ENCODE data around the gene ZBED4. TPM values are rescaled to one million over a fixed set of nuclear protein-coding genes. Genes with fewer than 3 reads are reported as not detected.
A peak's percentile ranks its signal among the peaks of the same experiment; 100 is the strongest.

The ZBED4 gene
- total RNA-seq, 1 donor from 2014 or later: 14.3 TPM

DNA sequence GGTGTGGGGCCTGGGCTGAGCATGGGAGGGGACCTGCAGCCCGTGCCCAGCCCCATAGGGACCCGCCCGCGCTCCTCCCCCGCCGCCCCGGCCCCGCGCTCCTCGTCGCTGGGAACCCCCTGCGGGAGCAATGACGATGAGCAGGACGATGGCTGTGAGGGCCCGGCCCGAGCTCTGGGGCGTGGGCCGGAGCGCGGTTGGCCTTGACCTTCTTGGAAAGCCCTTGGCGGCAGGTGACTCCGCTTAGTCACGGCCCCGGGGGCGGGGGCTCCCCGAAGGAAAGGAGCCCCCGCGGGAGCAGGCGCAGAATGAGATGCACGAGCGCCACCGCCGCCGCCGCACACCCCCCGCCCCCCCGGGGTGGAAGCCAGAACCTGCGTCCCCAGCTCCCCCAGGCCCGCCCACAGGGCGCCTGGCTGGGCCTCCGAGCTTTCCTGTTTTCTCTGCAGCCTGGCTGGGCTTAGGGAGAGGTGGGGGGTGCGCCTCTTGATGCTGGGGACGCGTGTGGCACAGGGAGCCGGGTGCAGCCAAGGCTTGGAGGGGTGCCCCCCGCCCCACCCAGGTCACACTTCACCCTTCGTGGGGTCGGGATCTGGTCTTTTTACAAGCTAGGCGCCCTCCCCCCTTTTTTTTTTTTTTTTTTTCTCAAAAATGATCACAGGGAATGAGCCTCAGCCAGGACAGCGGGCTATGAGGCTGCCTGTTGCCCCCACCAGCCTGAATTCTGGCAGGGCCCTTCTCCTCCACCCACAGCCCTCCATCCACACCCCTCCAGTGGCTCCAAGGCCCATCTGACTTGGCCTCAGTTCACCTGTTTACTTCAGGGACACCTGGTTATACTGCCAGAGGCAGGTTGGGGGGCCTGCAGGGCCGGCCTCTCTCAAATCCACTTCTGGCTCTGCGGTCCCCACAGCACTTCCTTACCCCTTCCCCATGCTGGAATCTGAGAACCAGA, 82.7 kb downstream of the ZBED4 start:
- peak; percentile 91 for DNase-seq (ENCODE audit: low read depth, low spot score)

DNA sequence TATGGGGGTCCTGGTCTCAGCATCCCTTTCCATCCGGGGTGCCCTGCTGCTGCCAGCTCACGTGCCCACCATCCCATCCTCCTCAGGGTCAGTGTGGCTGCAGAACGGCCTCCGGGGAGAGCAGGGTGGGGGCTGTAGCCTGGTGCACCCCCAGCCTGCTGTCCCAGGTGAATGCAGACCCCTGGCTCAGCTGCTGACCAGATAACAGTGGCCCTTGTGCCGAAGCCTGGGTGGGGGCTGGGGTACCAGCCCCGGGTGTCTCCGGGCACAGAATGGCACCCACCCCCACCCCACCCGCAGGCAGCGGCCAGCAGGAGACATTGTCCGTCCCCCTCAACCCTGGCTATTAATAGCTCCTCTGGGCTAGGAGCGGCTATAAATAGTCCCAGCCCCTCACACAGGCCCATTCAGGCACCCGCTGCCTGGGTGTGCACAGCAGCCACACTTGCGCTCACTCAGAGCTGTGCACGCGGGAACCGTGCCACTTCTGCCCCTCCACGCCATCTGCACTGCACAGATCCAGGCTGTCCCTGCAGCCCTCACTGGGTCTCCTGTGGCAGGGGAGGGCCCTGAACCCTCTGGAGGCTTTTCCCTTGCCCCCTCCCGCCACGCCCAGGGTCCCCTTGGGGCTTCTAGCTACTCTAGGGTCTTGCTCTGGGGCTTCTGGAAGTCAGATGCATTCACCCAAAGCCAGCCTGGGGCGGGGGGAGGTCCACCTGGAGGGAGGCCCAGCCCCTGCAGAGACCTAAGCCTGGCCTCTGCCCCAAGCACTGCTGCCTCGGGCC, 83.5 kb downstream of the ZBED4 start:
- no peak for DNase-seq (ENCODE audit: low read depth, low spot score)

DNA sequence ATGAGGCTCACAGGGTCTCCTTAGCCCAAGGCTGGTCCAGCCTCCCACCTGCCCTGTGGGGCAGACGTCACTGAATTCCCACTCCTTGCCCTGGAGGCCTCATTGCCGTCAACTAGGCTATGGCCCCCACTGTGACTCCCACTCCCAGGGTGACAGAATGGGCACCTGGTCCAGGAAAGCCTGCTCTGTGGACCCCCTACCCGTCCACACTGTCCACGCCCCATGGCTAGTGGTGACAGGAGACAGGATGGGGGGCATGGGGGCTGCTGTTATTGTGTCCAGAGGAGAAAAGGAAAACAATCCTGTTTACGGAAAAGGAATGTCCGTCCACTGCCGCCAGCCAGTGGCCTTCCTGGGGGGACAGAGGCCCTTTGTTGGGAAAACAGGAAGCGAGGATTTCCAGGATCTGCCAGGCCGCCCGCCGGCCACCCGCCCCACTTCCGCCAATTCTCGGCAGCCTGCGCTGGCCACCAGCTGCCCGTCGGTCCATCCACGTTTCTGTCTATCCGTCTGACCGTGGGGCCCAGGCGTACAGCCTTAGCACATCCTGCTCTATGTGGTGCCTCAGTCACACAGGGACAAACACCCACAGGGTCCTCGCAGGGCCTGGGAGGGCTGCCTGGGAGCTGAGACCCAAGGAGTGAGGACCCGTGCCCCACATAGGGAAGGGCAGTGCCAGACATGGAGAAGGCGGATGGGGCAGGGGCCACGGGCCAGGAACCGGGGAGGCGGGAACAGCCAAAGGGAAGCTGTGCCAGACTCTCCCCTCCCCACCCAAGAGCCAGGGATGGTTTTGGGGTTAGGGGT, 84.3 kb downstream of the ZBED4 start:
- no peak for DNase-seq (ENCODE audit: low read depth, low spot score)

DNA sequence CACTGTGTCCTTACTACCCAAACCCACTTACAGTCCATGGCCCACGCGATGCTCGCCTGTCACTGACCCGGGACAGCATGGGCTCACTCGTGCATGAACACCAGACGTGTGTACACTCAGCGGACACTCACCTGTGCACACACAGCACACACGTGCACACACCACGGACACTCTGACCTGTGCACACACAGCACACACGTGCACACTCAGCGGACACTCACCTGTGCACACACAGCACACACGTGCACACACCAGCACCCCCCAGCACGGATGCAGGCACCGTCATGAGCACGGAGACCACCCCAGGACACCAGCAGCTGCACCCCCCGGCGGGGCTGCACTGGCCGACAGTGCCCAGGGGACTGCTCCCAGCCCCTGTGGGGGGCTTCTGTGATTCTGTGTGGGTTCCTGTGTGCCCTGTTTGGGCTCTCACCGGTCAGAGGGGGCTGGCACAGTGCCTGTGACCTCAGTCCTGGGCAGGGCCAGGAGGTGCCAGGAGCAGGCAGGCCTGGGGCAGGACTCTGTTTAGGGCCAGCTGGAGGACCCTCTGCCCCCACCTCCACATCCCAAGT, 85.0 kb downstream of the ZBED4 start:
- DNase-seq (ENCODE audit: low read depth, low spot score): no peak

Other genes starting within 250 kb of the ZBED4 start
- gene BRD1, start 26.0 kb upstream of the ZBED4 start, total RNA-seq: 21.6 and 28.3 TPM in 2 replicates
- 14.6 and 19.4 TPM in 2 replicates for gene ALG12, start 64.6 kb downstream of the ZBED4 start, total RNA-seq
- 64.2 and 78.4 TPM in 2 replicates for gene CRELD2, start 64.8 kb downstream of the ZBED4 start, total RNA-seq
- 174 and 185 TPM in 2 replicates for gene PIM3, start 106.9 kb downstream of the ZBED4 start, total RNA-seq
- 0.04 and 0.20 TPM in 2 replicates for gene IL17REL, start 158.9 kb downstream of the ZBED4 start, total RNA-seq
- not detected in 2 replicates for gene TTLL8, start 204.5 kb downstream of the ZBED4 start, total RNA-seq
- gene MLC1, start 231.6 kb downstream of the ZBED4 start, total RNA-seq: not detected in 2 replicates
- 25.0 and 26.0 TPM in 2 replicates for gene MOV10L1, start 236.2 kb downstream of the ZBED4 start, total RNA-seq